GM18505 (cell line): ENCODE results near the gene ANAPC2.
"Not testable (repeated sequence)": the region's sequence is repeated elsewhere in the genome, so short reads cannot be mapped to it uniquely, and the experiment has no call there.

Source experiments
- ATAC-seq: cut with Tn5 transposase; IDR thresholded peaks from one replicate; pipeline ENCODE4 v1.9.1; 2021; ENCODE audit not compliant: unreplicated experiment
- POLR2A ChIP-seq: IDR thresholded peaks from 4 replicates; pipeline ENCODE4 v1.6.1; 2011; ENCODE audit warnings: borderline replicate concordance; ENCODE audit not compliant: insufficient read depth, insufficient read length; ENCODE audit errors: extremely low read depth

ANAPC2 gene

GRCh38 chr9:137143459-137143858, 44.9 kb downstream of the ANAPC2 start:
- ATAC-seq = no peak
- TF ChIP-seq POLR2A = no peak

- no peak for TF ChIP-seq POLR2A
- no peak for ATAC-seq
Observed at GRCh38 chr9:137141976-137142936, 46.1 kb downstream of the ANAPC2 start.

GRCh38 chr9:137141050-137141810, 47.1 kb downstream of the ANAPC2 start:
- TF ChIP-seq POLR2A = no peak
- no peak for ATAC-seq

GRCh38 chr9:137140151-137141012, 48.0 kb downstream of the ANAPC2 start:
- no peak for ATAC-seq
- TF ChIP-seq POLR2A = no peak

GRCh38 chr9:137139468-137140150, 48.8 kb downstream of the ANAPC2 start:
- ATAC-seq = no peak
- TF ChIP-seq POLR2A = no peak

- TF ChIP-seq POLR2A = no peak
- ATAC-seq = no peak
Observed at GRCh38 chr9:137138722-137139467, 49.5 kb downstream of the ANAPC2 start, which contains the start of gene GRIN1. Gene GRIN1, plus strand, starts transcription at chr9:137139154. Its CDS starts 333 bp downstream, at chr9:137139487.

GRCh38 chr9:137138058-137138721, 50.2 kb downstream of the ANAPC2 start:
- ATAC-seq = no peak
- no peak for TF ChIP-seq POLR2A

GRCh38 chr9:137136881-137137607, 51.3 kb downstream of the ANAPC2 start:
- TF ChIP-seq POLR2A = no peak
- no peak for ATAC-seq

- TF ChIP-seq POLR2A = no peak
- no peak for ATAC-seq
Observed at GRCh38 chr9:137136261-137136880, 52.0 kb downstream of the ANAPC2 start.

GRCh38 chr9:137135154-137135553, 53.2 kb downstream of the ANAPC2 start:
- ATAC-seq = not testable (repeated sequence)
